ENCODE measurements around the gene RASD1.

DNA sequence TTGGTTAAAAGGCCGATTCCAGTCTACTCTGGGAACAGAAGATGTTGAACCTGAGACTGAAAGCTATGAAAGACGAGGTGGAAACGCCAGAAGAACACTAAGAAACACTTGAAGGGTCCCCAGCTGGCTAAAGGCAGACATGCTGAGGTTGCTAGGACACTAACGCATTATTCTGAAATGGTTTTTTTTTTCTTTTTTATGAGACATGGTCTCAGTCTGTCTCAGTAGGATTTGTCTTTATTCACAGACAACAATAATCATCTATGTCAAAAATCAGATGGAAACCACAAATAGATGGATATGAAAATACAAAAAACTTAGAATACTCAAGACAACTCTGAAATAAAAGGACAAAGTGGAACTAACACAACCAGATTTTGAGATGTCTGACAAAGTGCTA, 35.0 kb upstream of the RASD1 start:
- TF ChIP-seq, protein P1, sequence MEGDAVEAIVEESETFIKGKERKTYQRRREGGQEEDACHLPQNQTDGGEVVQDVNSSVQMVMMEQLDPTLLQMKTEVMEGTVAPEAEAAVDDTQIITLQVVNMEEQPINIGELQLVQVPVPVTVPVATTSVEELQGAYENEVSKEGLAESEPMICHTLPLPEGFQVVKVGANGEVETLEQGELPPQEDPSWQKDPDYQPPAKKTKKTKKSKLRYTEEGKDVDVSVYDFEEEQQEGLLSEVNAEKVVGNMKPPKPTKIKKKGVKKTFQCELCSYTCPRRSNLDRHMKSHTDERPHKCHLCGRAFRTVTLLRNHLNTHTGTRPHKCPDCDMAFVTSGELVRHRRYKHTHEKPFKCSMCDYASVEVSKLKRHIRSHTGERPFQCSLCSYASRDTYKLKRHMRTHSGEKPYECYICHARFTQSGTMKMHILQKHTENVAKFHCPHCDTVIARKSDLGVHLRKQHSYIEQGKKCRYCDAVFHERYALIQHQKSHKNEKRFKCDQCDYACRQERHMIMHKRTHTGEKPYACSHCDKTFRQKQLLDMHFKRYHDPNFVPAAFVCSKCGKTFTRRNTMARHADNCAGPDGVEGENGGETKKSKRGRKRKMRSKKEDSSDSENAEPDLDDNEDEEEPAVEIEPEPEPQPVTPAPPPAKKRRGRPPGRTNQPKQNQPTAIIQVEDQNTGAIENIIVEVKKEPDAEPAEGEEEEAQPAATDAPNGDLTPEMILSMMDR (IDR thresholded peaks at IDR 0.05 in 8 of 11, conservative IDR thresholded peaks at IDR 0.05 in 3 of 11), result no peak
- no peak for TF ChIP-seq POLR2AphosphoS5 (IDR thresholded peaks at IDR 0.05)

All from spleen (tissue), 7 donors.